NCI-H2196 treated with DMSO at 0.1 percent for 48 hours (cell line): ENCODE measurements around the gene PDZD2.

Experiments used
- DNase-seq: peaks from one replicate; lab custom pipeline; 2025; ENCODE audit not compliant: unreplicated experiment; lab: John Stamatoyannopoulos, UW

PDZD2 gene

GRCh38 chr5:31811210-31811609, 172.3 kb downstream of the PDZD2 start:
- DNase-seq, result no peak

GRCh38 chr5:31815376-31815775, 176.4 kb downstream of the PDZD2 start:
- no peak for DNase-seq

GRCh38 chr5:31819926-31820516, 181.1 kb downstream of the PDZD2 start:
- DNase-seq, result no peak

GRCh38 chr5:31823472-31823871, 184.5 kb downstream of the PDZD2 start:
- no peak for DNase-seq

GRCh38 chr5:31824869-31825517, 186.1 kb downstream of the PDZD2 start:
- no peak for DNase-seq

- DNase-seq, result peak; percentile 17
Observed at GRCh38 chr5:31825518-31826068, 186.7 kb downstream of the PDZD2 start.

GRCh38 chr5:31827867-31828266, 188.9 kb downstream of the PDZD2 start:
- no peak for DNase-seq

- DNase-seq, result no peak
Observed at GRCh38 chr5:31832966-31833365, 194.0 kb downstream of the PDZD2 start.

GRCh38 chr5:31833710-31834109, 194.8 kb downstream of the PDZD2 start:
- no peak for DNase-seq

- DNase-seq, result no peak
Observed at GRCh38 chr5:31844622-31845345, 205.9 kb downstream of the PDZD2 start.

GRCh38 chr5:31845361-31845760, 206.4 kb downstream of the PDZD2 start:
- DNase-seq, result no peak

GRCh38 chr5:31846934-31847333, 208.0 kb downstream of the PDZD2 start:
- no peak for DNase-seq

- no peak for DNase-seq
Observed at GRCh38 chr5:31847354-31847753, 208.4 kb downstream of the PDZD2 start.

- no peak for DNase-seq
Observed at GRCh38 chr5:31850981-31851689, 212.2 kb downstream of the PDZD2 start.

- no peak for DNase-seq
Observed at GRCh38 chr5:31853398-31854135, 214.6 kb downstream of the PDZD2 start.

GRCh38 chr5:31854181-31855133, 215.5 kb downstream of the PDZD2 start:
- DNase-seq, result no peak

GRCh38 chr5:31855134-31856040, 216.5 kb downstream of the PDZD2 start:
- no peak for DNase-seq

- no peak for DNase-seq
Observed at GRCh38 chr5:31859096-31859495, 220.2 kb downstream of the PDZD2 start.

GRCh38 chr5:31860278-31860677, 221.3 kb downstream of the PDZD2 start:
- no peak for DNase-seq
